ENCODE measurements around the gene ZNF839.
A peak's percentile ranks its signal among the peaks of the same experiment; 100 is the strongest.
"Not testable (repeated sequence)": the region's sequence is repeated elsewhere in the genome, so short reads cannot be mapped to it uniquely, and the experiment has no call there.

The ZNF839 gene

DNA sequence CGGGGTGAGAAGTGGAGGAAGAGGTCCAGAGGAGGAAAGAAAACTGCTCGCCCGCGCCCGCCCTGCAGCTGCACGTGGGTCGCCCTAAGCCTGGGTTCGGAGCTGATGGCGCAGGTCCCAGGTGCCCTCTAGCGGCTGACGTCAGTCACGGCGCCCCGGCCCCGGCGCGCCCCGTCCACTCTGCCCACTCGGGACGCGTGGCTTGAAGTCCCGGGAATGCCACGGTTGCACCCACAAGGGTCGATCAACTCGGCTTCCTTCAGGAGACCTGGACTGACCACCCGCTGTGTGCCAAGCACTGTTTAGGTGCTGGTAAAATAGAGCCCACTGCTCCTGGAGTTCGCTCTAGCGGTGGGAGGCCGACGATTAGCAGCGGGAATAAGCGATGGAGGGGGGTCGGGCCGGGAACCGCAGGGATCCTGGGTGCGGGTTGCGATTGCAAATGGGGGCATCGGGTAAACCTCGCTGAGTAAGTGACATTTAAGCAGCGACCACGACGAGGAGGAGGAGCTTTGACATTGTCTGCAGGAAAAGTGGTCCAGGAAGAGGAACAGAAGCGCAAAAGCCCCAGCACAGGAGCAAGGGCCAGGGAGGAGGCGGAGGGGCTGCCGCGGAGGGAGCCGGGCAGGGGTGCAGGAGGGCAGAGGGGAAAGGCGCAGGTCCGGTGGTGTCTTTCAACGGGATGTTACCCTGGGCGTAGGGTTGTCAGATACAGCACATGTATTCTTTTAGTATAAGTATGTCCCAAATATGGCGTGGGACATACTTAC, 5.1 kb upstream of the ZNF839 start:
- peak; percentile 88 for DNase-seq (ENCODE audit: low spot score)

DNA sequence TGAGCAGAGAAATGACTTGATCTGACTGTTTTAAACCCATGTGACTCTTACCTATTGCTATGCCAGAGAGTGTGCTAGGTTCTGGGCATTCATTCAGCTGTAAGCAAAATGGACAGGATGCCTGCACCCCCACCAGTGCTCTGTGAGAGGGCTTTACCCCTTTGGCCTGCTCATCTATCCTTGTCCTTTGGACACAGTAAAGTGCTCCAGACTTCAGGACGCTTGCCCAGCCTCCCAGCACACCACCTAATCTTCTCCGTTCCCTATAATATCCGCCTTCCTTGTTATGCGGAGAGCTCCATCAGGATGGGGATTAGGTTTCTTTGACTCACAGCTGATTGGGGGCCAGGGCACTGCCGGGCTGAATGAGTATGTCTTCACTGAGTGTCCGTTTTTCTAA, 4.4 kb upstream of the ZNF839 start:
- no peak for DNase-seq (ENCODE audit: low spot score)

DNA sequence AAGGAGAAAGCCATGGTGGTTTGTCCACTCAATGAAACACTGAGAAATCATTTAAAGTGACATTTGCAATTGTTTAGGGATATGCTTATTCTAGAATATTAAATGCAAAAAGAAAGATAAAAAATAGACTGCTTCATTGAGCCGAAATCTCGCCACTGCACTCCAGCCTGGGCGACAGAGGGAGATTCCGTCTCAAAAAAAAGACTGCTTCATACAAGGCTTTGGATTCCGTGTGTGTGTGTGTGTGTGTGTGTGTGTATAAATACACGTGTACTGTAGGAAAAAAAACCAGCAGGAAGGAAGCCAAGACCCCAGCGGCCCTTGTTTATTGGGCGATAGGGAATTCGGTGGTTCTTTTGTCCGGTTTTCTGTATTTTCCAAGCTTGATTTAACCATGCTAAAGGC, 3.2 kb upstream of the ZNF839 start:
- DNase-seq (ENCODE audit: low spot score) = no peak

DNA sequence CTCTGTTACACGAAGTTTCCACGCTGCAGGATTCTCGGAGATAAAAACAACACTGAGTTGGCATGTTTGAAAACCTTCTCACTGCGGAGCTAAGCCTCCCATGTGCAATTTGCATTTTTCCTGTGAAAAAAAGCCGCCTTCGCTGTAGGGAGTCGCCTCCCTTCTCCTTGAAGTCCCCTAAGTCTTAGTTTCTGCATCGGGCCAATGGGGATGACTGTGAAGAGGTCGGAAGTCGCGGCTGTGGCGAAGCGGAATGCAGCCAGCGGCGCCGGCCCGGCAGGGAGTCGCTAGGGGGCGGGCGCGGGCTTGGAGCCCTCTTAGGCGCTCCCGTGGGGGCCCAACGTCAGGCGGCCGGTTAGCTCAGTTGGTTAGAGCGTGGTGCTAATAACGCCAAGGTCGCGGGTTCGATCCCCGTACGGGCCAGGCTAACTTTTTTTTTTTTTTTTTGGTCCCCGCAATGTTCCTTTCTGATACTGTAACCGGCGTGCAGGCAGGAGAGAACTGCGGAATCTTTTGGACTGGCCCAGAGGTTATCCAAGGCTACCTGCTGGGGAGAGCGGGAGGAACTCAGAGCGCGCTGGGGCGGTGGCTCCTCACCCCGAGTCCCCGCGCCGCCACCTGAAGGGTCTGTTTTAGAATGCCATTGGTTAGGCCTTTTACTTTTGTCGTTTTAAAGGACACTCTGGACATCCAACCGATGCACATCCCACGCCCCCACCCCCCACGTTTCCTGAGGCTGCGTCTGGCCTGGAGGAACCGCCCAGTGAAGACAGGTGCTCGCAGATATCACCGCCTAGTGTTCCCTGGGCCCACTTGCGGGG, 2.6 kb upstream of the ZNF839 start:
- peak; percentile 91 for DNase-seq (ENCODE audit: low spot score)

DNA sequence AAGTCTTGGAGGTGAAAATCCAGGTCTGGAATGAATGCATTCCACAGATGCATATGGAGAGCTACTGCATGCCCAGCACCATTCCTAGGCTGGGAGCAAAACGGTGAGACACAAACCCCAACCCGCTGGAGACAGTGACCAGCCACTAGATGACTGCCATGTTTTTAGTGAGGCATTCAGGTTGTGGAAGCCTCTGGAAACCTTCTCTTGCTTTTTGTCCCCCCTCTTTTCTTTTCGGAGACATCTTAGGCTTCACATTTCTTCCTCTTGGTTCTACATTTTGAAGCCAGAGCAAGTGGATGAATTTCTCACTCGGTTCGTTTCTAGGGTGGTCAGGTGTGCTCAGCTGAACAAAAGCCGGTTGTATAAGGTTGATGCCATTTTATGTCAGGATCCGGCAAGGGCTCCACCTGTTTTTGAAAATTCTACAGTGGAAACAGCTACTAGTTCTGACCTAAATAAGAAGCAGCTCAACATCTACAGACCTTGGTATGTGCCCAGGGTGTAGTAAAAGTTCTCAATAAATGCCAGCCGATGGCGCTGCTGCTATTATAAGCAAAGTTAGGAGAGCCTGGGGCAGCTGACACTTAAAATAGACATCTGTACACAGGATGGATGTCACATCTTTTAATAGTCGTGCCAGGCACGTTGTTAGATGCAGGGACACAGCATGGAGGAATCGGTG, 1.8 kb upstream of the ZNF839 start:
- peak; percentile 55 for DNase-seq (ENCODE audit: low spot score)

DNA sequence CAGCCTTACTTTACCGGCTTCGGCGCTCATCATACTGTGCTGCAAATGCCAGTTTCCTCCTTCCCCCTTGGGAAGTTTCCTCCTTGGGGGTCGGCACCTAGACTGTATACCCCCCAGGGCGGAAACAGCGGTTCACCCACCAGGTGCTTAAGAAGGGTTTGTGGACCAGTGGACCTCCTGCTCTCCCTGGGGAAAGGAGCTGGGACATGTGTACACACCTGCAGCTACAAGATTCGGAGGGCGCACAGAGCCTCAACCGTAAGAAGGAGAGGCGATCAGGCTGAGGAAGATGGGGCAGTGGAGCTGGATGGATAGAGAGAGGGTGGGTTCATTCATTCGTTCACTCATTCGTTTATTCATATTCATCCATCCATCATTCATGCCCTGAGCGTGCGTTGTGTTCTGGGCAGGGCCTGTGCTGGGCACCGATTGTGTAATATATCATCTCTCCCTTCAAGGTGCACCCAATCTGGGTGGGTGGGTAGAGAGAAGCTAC, 717 bp upstream of the ZNF839 start:
- no peak for DNase-seq (ENCODE audit: low spot score)

DNA sequence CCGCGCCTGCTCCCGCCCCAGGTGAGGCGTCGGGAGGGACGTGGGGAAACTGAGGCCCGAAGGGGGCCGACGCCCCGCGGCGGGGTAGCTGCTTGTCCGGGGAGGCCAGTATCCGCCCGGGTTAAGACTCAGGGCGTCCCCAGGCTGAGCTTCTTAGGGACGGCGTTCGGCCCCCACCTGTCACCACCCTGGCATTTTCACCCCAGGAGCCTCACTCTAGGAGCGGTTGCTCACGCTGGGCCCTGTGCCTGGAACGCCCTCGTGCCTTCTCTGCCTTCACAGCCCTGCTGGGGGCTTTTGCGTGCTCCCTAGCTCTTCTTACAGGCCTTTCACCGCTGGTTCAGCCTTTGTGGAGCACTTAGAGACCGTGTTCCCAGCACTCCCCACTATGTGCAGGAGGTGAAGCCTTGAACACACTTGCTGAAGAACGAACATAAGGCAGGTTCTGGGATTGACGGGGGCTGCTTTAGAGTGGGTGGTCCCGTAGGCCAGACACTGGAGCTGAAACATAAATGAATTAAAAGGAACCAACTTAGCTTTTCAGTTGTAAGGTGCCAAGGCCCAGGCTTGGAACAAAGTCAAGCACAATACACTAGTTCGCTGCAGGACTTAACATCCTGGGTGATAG, 601 bp downstream of the ZNF839 start:
- DNase-seq (ENCODE audit: low spot score) = peak; percentile 48

DNA sequence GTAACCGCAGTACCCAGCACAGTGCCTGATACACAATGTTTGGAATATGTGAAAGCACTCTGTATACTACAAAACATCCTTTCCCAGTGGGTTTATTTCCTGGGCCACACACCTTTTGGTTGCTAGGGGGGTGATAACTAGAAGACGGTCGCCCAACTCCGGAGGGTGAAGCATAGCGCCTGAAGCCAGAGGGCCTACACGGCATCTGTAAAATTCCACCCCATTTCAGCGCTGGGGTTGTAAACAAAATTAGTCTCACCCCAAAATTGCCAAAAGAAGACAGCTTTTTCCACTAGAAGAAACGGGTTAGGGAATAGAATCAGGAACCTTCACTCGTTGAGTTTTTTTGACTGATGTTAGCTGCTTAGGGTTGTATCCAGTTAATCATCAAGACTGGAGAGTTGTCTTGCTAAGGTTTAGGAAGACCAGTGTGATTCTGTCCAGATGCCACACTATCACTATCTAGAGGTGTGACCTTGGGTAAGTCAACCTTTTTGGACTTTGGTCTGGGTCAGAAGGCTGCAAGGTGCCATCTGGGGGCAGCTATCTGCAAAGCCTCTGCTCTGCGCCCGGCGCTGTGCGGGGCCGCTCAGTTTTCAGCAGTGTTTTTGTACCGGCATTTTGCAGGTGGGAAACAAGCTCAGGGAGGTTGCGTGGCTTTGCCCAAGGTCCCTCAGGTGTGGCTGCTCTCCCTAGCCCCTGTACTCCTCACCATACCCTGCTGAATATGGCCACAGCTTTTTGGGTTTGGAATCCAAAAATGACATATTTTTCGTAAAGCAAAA, 1.3 kb downstream of the ZNF839 start:
- no peak for DNase-seq (ENCODE audit: low spot score)

DNA sequence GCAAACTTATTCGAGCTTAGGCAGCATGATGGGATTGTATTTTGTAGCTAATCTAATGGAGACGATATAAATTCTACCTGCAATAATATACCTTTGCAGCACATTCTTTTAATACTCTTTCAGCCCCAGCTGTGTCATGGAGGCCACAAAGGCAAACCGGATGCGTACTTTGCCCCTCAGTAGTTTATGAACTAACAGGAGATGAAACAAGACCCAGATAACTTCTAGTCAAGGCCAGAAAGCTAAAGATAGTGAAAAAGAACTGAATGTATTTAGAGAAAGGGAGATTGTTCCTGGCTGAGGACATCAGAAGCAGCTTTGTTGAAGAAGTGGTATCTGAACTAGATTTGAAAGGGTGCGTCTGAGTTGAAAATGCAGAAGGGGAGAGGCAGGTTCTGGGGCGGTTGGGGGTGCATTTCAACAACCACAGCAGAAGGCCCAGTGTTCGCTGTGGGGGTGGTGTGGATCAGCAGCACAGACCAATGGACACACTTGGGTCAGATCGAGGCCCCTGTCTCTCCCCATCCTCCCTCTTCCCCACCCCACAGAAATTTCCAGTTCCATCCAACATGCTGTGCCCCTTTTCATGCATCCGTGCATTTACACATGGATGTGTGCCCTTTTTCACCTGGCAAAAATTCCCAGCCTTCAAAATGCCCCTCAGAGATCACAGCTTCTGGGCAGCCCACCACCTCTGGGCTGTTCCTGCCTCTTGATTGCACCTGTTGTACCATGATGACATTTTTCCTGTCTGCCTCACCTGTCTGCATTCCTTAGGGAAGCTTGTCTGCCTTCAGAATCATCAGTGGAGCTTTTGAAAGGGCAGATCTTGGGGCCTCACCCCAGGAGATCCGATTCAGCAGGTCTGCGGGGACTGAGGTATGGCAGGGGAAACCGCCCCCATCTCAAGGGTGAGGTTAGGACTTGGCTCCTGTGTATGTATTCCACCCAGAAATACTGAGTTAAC, 2.2 kb downstream of the ZNF839 start:
- DNase-seq (ENCODE audit: low spot score) = no peak

DNA sequence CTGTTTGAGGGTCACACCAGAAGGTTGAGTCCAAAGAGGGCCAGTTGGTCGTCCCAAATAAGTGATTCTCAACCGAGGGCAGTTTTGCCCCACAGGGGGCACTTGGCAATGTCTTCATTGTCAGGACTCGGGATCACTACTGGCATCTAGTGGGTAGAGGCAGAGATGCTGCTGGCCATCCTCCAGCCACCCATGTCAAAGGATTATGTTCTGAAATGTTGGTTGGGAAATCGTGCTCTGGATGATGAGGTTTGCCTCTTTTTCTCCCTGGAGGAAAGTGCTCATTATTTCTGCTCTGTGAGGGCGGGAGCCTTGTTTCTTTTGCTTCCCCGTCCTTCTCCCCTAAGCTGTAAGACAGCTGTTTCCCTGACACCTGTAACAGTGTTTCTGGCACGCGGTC, 3.6 kb downstream of the ZNF839 start:
- peak; percentile 80 for DNase-seq (ENCODE audit: low spot score)

DNA sequence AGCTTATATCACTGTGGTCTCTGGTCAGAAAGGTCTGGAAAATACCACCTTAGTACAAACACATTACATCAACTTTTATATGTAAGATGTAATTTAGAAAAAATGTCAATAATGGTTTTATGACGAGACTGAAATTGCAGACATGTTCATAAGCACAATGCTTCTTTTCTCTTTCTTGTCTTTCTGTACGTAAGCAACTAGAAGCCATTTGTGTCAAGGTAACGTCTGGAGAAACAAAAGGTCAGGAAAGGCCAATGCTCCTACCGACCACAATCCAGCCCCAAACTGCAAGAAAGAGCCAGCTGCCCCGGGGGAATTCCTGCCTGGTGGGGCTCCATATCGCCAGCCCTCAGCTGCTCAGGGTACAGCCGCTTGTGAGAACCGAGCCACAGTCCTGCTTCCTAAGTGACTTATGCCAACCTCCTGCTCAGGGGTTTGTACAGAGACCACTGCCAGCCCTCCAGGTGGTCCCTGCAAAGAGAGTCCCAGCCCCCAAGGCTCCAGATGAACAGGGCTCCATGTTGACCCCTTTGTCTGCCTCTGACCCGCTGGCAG, 6.3 kb downstream of the ZNF839 start:
- no peak for DNase-seq (ENCODE audit: low spot score)

DNA sequence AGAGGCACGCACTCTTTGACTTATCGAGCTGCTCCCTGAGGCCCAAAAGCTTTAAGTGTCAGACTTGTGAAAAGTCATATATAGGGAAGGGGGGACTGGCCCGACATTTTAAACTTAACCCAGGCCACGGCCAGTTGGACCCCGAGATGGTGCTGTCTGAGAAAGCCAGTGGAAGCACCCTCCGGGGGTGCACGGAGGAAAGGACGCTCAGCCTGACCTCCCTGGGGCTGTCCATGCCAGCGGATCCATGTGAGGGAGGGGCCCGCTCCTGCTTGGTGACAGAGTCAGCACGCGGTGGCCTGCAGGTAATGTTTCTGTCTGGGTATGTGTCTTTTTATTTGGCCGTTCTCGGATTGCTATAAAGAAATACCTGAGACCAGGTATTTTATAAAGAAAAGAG, 7.0 kb downstream of the ZNF839 start:
- DNase-seq (ENCODE audit: low spot score) = no peak

DNA sequence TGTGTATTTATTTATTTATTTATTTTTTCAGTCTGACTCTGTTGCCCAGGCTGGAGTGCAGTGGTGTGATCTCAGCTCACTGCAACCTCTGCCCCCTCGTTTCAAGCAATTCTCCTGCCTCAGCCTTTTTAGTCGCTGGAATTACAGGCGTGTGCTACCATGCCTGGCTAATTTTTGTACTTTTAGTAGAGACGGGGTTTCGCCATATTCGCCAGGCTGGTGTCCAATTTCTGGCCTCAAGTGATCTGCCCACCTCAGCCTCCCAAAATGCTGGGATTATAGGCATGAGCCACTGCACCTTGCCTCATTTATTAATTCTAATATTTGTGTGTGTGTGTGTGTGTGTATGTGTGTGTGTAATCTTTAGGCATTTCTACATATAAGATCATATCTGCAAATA, 9.8 kb downstream of the ZNF839 start:
- DNase-seq (ENCODE audit: low spot score) = not testable (repeated sequence)

DNA sequence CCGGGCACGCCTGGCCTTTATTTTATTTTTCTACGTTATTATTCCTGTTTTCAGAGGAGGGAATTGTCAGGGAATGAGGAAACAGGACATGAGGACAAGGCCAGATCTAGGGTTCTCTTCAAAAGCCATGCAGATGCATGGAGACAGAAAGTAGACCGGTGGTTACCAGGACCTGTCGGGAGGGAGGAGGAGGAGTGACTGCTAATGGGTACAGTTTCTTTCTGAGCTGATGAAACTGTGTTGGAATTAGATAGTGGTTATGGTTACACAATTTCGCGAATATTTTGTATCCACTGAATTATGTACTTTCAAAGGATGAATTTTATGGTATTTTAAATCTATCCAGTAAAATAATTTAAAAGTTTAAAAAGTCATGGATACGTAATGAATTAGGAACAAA, 11.3 kb downstream of the ZNF839 start:
- DNase-seq (ENCODE audit: low spot score) = no peak

DNA sequence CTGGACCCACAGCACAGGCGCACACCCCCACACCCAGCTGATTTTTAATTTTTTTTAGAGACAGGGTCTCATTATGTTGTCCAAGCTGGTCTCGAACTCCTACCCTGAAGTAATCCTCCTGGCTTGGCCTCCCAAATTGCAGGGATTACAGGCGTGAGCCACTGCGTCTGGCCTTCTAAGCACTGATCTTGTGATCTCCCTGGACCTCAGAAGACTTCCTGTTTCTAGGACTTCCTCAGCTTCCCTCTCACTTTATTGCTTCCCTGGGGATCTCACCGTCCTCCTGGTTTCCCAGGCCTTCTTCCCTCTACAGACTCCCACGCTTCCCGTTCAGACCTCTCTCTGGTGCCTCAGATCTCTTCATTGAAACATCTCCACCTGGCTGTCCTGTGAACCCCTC, 13.8 kb downstream of the ZNF839 start:
- DNase-seq (ENCODE audit: low spot score) = no peak

DNA sequence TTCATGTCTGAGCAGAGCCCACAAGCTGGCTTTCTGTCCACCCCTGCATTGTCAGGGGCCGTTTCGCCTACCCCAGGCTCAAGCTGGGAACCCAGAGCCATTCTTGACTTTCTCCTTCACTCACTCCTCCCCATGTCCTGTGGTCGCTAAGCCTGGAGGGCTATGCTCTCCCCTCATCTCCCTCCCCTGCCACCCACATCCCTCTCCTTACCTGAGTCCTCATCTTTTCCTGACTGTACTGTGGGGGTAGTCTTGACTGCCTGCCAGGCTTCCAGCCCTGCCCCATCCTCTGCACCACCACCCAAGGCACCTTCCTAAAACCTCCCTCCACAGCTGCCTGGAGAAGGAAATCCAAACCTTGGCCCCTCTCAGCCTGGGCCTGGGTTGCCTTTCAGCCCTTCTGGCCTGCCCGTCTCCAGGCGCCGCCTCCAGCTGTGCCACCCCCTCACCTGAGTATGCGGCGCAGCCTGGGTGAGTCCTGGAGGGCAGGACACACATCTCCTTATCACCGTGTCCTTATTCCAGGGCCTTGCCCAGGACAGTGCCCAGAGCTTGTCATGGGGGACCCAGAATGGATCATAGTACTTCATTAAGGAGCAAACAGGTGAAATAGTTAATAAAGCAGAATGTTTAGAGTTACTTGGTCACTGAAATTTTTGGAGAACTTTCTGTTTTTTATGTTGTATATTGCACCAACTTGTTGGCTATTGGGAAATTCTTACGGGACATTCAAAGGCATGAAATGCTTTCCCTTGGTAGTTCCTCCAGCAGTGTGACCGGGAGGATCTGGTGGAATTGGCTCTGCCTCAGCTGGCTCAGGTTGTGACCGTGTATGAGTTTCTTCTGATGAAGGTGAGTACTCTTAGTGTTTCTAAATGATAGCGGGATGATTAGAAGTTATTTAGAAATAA, 14.5 kb downstream of the ZNF839 start:
- DNase-seq (ENCODE audit: low spot score) = no peak

DNA sequence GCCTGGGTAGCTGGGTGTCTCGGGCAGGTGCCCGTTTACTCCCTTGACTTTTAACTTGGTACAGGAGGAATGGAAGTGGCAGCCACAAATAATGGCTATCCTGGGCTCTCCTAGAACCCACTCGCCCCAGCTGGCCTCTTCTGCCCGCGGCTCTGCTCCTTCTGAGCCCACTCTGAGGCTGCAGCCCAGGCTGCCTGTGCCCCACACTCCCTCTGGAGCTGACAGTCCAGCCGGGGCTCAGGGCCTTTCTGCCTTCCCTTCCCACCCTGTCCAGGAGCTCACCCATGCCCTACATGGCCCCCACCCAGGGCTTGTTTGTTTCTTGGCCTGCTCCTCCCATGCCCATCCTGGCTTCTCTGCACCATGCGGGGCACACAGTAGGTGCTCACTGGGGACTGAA, 15.6 kb downstream of the ZNF839 start:
- DNase-seq (ENCODE audit: low spot score) = no peak

DNA sequence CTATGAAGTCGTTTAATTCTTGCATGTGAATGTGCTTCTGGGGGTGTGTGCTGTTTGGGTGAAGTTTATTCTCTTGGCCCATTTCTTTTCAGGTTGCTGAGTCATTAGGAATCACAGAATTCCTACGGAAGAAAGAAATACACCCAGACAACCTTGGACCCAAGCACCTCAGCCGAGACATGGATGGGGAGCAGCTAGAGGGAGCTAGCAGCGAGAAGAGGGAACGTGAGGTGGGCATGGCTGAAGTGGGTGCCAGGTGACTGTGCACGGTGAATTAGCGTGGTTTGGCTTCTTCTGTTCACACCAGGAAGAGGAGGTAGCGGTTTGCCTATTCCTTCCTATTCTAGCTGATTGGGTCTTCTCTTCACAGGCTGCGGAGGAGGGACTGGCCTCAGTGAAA, 19.2 kb downstream of the ZNF839 start:
- DNase-seq (ENCODE audit: low spot score) = no peak

DNA sequence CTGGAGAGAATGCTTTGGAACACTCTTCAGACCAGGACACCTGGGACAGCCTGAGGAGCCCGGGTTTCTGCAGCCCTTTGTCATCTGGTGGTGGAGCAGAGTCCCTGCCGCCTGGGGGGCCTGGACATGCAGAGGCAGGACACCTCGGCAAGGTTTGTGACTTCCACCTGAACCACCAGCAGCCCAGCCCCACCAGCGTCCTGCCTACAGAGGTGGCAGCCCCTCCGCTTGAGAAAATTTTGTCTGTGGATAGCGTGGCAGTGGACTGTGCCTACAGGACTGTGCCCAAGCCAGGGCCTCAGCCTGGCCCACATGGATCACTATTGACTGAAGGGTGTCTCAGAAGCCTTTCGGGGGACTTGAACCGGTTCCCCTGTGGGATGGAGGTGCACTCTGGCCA, 22.0 kb downstream of the ZNF839 start:
- DNase-seq (ENCODE audit: low spot score) = no peak

All from globus pallidus (tissue), 1 donor.